ENCODE measurements around the gene TNIP2. TPM values are rescaled to one million over a fixed set of nuclear protein-coding genes. Genes with fewer than 3 reads are reported as not detected.
A peak's percentile ranks its signal among the peaks of the same experiment; 100 is the strongest.

TNIP2 gene
- total and polyA plus RNA-seq, 12 donors: 12.6 to 33.7 (median 18.4) TPM

- peaks cover 28 to 79% (median 64%) of the 10 kb centered on the region in 9 donors for H3K4me1 ChIP-seq
- 68 to 73% methylated on average over 19 of the region's 19 CpGs for WGBS, 2 donors
These were observed 34.7 kb upstream of the TNIP2 start for GRCh38 chr4:2790583-2791517.

GRCh38 chr4:2789793-2790582 lies 33.9 kb upstream of the TNIP2 start:
- intact Hi-C loops (cut with DNase I): loop anchor here in 1 of 10 donors (5.0 kb wide), 1 partner anchor 52 kb away; the partner anchor contains the start of gene ADD1

More at GRCh38 chr4:2790583-2791517, 34.7 kb upstream of the TNIP2 start:
- Histone ChIP-seq H3K27me3 (no peaks in the 10 kb centered on the region), H3K9me3 (no peaks in the 10 kb centered on the region), H3K36me3 (no peaks in the 10 kb centered on the region), H3K4me3 (no peak overlapping the region), H3K27ac (peak overlapping the region in 9 of 10 donors; percentile 4 to 67 (median 38))
- intact Hi-C loops (cut with DNase I): loop anchor here in 1 of 10 donors (5.0 kb wide), 1 partner anchor 51 kb away; the partner anchor contains the start of gene ADD1
- peak in 1 of 2 donors; percentile 22 for DNase-seq
- no peak for TF ChIP-seq CTCF (IDR thresholded peaks at IDR 0.05)
- no peak for ATAC-seq

GRCh38 chr4:2789351-2789750 lies 33.2 kb upstream of the TNIP2 start:
- no peak for TF ChIP-seq CTCF (IDR thresholded peaks at IDR 0.05)
- peak overlapping the region in 1 of 10 donors; percentile 85 for H3K27ac ChIP-seq
- DNase-seq (no peak), ATAC-seq (no peak)
- H3K4me1 ChIP-seq: peaks cover 19 to 69% (median 49%) of the 10 kb centered on the region in 9 donors
- H3K36me3 ChIP-seq: no peaks in the 10 kb centered on the region
- H3K9me3 ChIP-seq: peaks cover 0 to under 1% (median 0%) of the 10 kb centered on the region in 11 donors
- WGBS, 2 donors: 95 to 99% methylated on average over 5 of the region's 5 CpGs
- no peak overlapping the region for H3K4me3 ChIP-seq
- no peaks in the 10 kb centered on the region for H3K27me3 ChIP-seq
- intact Hi-C loops (cut with DNase I): no loop called here

More at GRCh38 chr4:2789793-2790582, 33.9 kb upstream of the TNIP2 start:
- peak in 1 of 2 donors; percentile 9 for DNase-seq
- TF ChIP-seq CTCF (IDR thresholded peaks at IDR 0.05): no peak
- 94 to 95% methylated on average over 24 of the region's 24 CpGs for WGBS, 2 donors
- Histone ChIP-seq H3K9me3 (no peaks in the 10 kb centered on the region), H3K36me3 (no peaks in the 10 kb centered on the region), H3K27ac (no peak overlapping the region), H3K27me3 (no peaks in the 10 kb centered on the region), H3K4me1 (peaks cover 25 to 75% (median 55%) of the 10 kb centered on the region in 9 donors), H3K4me3 (no peak overlapping the region)
- no peak for ATAC-seq
